Hypothalamus (tissue), 51 donors: ENCODE results near the gene HSPE1.
"Not testable (repeated sequence)": the region's sequence is repeated elsewhere in the genome, so short reads cannot be mapped to it uniquely, and the experiment has no call there.

Experiments used
- DNase-seq, 51 donors: peaks; one replicate each; lab custom pipeline; 2025; lab: John Stamatoyannopoulos, UW

HSPE1 gene

DNA sequence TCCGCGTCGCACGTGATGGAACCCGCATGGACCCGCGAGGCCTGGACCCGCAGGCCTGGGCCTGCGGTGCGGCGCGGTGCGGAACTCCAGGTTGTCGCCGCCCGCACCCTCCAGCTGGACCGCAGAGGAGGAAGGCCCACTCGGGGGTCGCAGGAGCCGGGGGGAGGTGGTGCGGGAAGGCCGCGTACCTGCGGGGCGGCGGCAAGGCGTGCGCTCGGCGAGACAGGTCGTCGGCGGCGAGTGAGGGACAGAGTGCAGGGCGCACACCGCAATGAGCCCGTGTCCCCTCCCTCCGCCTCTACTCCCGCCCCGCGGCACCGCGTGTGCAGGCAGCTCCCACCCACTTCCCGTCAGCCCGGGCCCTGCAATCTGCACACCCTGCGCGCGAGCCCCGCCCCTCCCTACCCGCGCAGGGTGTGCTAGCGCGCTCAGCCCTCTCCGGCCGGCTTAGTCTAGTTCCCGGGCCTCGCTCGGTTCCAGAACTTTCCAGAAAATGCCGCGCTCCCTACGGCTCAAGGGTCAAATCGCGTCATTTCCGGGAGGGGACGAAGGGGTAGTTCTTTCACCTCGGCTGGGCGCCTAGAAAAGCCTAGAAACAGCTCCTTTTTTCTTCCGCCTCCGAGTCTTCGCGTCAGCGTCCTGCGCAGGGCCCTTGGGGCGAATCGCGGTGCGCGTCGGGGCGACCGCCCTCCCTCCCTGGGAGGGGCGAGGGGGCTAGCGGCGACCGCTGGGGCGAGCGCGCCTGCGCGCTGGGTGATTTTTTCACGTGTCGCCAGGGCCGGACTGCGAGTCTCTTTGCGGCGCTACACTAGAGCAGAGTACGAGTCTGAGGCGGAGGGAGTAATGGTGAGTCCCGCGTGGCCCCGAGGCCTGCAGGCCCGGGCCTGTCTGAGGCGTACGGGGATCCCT lies at the start of gene HSPE1, which contains the start of gene HSPD1:
Gene HSPE1 (plus strand): TSS at position 786 of the 909 bp plus-strand sequence. CDS start 58 bp downstream, at position 844.
Gene HSPD1 (minus strand): TSS at position 247 of the 909 bp plus-strand sequence. CDS start 992 bp downstream, outside the sequence.
- DNase-seq: peak; percentile 92 to 100 (median 98)

DNA sequence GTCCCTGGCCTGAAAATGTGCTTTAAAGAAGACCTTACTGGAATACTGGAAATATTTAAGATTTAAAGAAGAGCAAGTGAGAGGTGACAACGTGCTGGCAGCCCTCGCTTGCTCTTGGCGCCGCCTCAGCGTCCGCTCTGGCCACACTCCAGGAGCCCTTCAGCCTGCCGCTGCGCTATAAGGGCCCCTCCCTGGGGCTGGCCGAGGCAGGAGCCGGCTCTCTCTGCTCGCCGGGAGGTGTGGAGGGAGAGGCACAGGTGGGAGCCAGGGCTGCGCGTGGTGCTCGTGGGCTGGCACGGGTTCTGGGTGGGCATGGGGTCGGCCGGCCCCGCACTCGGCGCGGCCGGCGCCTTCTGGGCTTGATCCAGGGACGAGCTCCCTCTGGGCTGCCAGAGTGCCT lies 49.7 kb upstream of the HSPE1 start:
- no peak for DNase-seq

DNA sequence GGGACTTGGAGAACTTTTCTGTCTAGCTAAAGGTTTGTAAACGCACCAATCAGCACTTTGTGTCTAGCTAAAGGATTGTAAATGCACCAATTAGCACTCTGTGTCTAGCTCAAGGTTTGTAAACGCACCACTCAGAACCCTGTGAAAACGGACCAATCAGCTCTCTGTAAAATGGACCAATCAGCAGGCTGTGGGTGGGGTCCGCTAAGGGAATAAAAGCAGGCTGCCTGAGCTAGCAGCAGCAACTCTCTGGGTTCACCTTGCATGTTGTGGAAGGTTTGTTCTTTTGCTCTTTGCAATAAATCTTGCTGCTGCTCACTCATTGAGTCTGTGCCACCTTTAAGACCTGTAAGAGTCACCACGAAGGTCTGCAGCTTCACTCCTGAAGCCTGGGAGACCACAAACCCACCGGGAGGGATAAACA lies 49.2 kb upstream of the HSPE1 start:
- not testable (repeated sequence) for DNase-seq

DNA sequence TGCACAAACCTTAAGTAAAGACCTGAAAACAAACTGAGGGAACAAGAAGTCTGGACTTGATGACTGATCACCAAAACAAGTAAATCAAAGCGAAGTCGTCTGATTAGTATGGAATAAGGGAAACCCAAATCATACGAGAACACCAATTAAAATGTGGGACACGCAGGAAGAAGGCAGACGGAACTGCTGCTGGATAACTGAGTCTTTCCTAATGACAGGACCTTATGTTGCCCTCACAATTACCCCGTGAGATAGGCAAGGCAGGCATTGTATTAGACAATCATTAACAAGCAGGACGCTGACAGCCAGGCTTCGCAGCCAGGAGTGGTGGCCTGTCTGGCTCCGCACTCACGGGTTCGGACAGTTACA lies 47.4 kb upstream of the HSPE1 start:
- no peak for DNase-seq

DNA sequence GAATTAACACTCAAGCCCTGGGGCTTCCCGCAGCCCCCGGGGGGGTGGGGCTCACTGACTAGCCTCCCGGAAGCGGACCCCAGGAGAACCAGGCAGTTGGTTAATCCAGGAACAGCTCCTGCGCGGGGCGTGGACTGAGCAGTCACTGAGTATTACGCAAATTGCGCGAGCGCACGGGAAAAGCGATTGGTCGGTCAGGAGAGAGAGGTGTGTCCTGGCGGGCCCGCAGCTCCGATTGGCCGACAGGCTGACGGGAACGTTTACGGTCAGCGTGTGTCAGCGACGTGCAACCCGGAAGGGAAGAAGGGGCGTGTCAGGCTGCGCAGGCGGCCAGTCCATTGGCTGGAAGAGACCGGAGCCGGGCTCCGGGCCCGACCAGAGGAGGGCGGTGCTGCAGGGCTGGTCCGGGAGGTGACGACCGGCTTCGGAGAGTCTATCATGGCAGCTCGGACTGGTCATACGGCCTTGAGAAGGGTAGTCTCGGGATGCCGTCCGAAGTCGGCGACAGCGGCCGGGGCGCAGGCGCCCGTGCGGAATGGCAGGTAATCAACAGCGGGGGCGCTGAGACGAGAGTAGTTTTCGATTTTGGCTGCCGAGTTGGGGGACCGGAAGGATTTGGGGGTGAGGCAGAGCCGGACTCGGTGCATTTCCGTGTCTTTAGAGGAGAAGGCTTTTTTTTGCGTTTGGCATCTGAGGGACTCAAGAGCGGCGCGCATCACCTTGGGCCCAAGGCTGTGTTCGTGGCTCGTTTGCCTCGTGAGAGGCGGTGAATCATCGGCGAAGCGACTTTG lies 46.9 kb upstream of the HSPE1 start, which contains the start of gene COQ10B:
Gene COQ10B (plus strand): TSS at position 430 of the 791 bp plus-strand sequence. CDS start 9 bp downstream, at position 439.
- DNase-seq: peak; percentile 86 to 100 (median 99)

DNA sequence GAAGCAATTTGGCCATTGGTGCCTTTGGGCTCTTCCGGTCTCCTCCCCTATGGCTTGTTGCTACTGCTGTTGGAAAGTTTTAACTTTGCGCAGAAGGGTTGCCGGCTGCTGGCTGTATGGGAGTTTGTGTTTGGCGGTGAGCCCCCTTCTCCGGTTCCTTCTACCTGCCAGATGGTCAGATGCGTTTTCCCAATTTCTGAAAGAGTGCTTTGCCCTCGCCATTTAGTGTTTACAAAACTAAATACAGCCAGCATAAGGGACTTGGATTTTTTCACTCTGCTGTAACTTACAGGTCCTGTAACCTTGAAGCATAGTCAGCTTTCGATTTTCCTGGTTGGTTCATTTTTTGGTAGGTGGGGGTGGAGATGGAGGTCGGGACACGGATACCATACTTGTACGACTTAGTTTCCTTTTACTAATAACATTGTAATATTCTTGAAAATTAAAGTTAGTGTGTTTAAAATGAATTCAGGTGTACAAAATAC lies 46.2 kb upstream of the HSPE1 start:
- peak in 7 of 51 donors; percentile 21 to 66 (median 53) for DNase-seq

DNA sequence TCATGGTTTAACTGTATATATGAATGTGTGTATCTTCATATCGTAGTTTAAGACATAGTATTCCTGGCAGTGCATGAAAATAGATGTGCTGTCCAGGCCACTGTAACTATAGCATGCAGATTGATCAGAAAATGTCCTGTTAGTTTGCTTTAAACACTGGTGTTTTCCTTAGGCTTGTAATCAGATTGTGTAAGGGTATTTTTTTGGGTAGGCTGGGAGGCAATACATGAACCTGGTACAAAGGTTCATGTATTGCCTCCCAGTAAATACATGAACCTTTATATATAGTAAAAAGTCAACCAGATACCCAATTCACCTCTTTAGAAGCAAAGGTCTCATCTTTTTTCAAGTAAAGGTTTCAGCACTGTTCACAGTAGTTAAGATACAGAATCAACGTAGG lies 45.3 kb upstream of the HSPE1 start:
- no peak for DNase-seq

DNA sequence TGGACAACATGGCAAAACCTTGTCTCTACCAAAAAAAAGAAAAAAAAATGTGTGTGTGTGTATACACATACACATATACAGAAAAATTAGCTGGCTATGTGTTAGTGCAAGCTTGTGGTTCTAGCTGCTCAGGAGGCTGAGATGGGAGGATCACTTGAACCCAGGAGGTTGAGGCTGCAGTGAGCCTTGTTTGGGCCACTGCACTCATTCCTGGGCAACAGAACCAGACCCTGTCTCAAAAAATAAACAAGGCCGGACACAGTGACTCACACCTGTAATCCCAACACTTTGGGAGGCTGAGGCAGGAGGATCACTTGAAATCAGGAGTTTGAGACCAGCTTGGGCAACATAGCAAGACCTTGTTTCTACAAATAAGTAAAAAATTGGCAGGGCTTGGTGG lies 44.8 kb upstream of the HSPE1 start:
- DNase-seq: no peak

DNA sequence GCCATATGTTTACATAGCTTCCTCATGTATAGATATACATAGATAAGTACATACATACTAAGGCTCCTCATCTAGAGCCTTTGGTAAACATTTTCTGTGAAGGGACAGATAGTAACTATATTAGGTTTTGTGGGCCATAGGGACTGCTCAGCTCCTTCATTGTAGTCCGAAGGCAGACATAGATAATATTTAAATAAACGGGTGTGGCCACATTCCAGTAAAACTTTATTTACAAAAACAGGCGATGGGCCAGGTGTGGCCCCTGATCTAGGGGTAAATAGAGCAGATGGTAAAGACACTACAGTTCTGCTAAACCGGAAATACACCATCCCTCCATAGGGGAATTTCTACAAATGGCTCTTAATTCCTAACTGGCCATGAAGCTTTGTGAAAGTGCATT lies 39.5 kb upstream of the HSPE1 start:
- no peak for DNase-seq

DNA sequence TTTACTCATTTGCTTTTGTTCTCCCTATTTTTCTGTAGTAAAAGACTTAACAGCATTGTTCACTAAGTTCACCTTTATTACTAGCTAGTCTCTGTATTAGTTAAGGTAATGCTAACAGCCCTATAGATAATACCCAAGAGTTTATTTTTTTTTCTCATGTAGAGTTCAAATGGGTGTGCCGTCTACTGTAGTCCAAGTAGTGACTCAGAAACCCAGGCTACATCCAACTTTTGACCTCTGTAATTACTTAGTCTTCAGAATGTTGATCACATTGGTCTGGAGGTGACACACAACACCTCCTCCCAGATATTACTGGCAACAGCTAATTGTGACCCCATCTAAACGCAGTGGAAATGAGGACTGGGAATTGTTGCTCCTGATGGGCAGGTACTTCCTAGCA lies 39.1 kb upstream of the HSPE1 start:
- no peak for DNase-seq

DNA sequence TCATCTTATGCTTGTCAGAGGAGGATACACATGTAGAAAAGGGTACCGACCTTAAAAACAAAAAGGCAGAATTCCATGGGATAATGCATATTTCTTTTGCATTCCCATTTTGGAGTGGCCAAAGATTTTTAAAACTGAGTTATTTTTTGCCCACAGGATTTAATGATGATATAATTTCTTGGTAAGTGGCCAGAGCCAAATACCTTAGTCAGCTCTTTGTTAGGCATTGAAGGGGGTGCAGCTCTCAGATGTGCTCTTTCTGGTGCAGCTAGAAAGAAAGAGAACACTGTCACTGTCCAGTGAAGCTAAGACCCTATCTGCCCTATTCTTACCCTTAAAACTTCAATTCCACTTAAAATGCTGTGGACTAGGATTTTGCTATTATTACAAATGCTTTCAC lies 36.0 kb upstream of the HSPE1 start:
- no peak for DNase-seq

DNA sequence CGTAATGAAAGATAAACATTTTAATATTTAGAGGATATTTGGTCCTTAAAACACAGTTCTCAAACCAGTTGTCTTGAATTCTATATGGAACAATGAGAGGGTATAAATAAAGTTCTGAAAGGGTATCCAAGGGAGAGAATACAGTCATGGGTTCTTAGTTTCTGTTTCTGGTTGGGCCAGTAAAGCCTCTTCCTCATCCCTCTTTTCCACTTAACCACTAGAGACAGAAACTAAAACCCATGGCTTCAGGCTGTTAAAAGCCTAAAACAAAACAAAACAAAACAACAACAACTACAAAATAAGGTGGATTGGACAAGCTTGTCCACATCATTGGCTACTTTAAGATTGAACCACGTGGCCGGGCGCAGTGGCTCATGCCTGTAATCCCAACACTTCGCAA lies 28.0 kb upstream of the HSPE1 start:
- no peak for DNase-seq

DNA sequence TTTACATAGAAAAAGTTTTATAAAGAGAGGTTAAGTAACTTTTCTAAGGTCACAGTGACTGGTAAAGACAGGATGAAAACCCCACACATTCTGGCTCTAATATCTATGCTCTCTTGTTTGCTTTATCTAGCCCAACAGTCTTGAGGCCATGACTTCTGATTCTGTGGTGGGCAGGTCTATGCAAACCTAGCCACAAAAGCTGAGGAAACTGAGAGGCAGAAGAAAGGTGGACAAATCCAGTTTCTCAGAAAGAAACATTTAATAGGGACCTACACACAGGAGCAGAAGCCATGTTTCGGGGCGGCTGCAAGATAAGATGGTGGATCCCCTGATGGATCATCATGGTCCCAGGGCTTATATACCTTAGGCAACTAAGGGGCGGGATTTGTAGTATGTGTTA lies 22.4 kb upstream of the HSPE1 start:
- no peak for DNase-seq

DNA sequence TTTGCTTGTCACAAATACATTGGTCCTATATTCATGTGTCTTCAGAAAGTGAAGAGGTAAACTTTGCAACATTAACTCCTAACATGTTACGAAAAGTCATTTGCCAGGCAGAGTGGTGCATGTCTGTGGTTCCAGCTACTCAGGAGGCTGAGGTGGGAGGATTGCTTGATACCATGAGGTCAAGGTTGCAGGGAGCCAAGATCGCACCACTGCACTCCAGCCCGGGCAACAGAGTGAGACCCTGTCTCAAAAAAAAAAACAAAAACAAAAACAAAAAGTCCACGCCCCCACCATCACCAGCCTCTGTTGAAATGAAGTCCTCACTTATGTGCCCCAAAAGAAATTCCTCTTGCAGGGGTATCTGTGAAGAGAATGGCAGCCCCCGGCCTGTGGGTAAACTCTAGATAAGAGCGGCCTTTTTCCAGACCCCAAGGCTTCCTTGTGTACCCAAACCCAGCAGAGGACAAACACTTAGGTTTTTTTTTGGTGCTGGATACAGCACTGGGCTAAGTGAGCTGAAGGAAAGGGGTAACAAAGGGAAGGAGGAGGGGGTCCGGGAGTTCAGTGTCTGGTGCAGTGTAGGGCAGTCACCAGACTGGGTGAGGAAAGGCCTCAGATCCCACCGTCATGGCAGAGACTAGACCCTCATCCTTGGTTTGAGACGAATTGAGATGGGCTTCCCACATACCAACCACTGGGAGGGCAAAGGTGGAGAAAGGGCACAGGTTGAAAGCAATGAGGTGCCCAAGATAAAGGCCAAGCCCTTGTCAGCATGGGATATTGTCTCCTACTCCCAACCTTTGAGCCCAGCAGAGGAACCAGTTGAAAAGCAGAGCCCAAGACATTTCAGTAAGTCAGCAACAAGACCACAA lies 19.8 kb upstream of the HSPE1 start:
- DNase-seq: no peak

DNA sequence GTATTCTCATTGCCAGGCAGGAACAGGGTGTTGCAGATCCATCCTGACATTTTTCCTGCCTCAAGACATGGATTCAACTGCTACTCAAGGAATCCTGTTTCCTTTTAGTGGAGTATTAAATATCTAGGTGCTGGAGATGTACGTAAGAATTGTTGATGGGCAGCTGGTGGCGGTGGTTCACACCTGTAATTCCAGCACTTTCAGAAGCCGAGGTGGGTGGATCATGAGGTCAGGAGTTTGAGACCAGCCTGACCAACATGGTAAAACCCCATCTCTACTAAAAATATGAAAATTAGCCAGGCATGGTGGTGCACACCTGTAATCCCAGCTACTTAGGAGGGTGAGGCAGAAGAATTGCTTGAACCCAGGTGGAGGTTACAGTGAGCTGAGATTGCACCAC lies 15.9 kb upstream of the HSPE1 start:
- DNase-seq: not testable (repeated sequence)

DNA sequence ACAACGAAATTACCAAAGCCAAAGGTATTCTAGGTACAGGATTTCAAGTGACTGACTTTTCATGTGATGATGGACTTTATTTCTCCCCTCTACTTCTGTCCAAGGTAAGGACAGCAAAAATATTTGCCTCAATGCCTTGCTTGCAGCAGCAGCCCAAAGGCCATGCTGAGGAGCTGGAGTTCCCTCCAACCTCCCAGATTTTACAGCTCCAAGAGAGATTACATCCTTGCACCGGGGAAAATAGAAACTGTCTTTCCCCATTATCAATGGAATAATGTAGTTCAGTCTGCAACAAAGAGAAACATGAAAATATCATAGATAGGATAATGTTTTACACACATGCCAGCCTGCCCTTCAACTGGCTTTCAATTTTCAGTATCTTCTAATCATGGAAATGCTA lies 14.0 kb upstream of the HSPE1 start:
- DNase-seq: no peak

DNA sequence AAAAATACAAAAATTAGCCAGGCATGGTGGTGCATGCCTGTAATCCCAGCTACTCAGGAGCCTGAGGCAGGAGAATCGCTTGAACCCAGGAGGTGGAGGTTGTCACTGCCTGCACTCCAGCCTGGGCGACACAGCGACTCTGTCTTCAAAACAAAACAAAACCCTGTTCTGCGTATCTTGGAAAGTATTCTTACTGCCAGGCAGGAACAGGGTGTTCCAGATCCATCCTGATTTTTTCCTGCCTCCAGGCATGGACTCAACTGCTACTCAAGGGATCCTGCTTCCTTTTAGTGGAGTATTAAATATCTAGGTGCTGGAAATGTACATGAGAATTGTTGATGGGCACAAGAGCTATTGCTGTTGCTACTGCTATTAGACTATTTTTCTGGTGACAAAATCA lies 12.8 kb upstream of the HSPE1 start:
- DNase-seq: no peak

DNA sequence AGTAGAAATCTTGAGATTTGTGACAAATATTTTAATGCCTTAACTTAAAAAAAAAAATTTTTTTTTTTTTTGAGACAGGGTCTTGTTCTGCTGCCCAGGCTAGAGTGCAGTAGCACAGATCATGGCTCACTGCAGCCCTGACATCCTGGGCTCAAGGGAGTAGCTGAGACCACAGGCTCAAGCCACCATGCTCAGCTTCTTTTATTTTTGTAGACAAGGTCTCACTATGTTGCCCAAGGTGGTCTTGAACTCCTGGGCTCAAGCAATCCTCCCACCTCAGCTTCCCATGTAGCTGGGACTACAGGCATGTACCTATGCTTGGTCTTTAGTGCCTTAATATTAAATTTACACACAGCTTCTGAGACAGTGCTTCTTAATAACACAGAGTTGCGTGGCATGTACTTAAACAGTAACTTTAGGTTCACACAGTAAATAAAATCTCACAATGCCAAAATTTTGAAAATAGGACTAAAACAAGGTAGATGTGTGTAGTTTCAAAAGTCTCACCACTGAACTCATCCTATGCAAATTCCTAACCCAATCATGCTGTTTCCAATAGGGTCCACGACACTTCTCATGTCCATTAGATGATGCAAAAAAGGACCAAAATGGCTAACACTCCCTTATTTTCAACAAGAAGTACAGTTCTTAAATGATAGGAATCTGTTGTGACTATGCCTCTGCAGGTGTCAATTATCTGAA lies 4.6 kb upstream of the HSPE1 start:
- DNase-seq: no peak

DNA sequence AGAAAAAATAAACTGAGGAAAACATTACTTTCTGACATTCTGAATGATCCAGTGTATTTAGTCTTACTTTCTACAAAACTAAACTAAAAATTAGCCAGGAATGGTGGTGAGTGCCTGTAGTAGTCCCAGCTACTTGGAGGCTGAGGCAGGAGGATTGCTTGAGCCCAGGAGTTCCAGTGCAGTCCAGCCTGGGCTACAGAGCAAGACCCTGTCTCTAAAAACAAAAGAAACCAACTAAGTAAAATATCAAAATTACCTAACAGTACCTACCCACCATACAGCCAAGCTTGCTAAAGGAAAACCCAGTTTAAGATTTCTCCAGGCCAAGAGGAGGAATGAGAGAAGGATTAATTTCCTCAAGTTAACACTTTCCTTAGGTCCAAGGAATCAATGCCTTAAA lies 3.5 kb upstream of the HSPE1 start:
- DNase-seq: no peak

DNA sequence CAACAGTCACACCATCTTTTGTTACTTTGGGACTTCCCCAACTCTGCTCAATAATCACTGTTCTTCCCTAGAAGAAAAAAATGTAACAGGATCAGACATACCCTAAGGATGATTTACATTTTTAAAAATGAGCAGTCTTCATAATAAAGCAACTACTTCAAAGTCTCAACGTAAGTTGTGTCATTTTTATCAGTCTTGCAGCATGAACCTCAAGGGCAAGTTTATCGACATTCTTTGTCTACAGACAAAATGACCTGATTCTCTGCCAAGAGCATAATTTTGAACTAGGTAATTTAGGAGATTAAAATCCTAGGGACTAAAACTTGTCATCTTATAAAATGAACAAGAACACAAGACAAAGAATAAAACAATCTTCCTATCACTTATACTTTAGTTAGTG lies 2.9 kb upstream of the HSPE1 start:
- no peak for DNase-seq
